PFSK-1 (cell line): ENCODE data around the gene S100A11.

ENCODE experiments used
- FOXP2 ChIP-seq: optimal IDR thresholded peaks from 2 replicates; pipeline ENCODE3; 2011; ENCODE audit warnings: borderline replicate concordance, control low read depth, inconsistent platforms; ENCODE audit not compliant: insufficient read depth; ENCODE audit errors: extremely low read length, extremely low read depth
- POLR2AphosphoS5 ChIP-seq: IDR thresholded peaks from 2 replicates; pipeline ENCODE4 v1.6.1; 2012; ENCODE audit warnings: low read depth, mild to moderate bottlenecking, control low read depth, low read length, moderate library complexity
- REST ChIP-seq, 2 experiments: IDR thresholded peaks; 2 replicates each; pipeline versions ENCODE4 v1.6.1 to v1.8.0; 2011 to 2012; ENCODE audit warnings: low read depth in 2 of 2, low read length in 2 of 2, control low read depth in 1 of 2, inconsistent platforms in 1 of 2, mild to moderate bottlenecking in 1 of 2, moderate library complexity in 1 of 2; ENCODE audit not compliant: insufficient read depth in 1 of 2
- SIN3A ChIP-seq: IDR thresholded peaks from 2 replicates; pipeline ENCODE4 v1.6.1; 2012; ENCODE audit warnings: mild to moderate bottlenecking, low read length, moderate library complexity, borderline replicate concordance; ENCODE audit not compliant: insufficient read depth
- TAF1 ChIP-seq: IDR thresholded peaks from 2 replicates; pipeline ENCODE4 v1.6.1; 2012; ENCODE audit warnings: low read length, control low read depth, borderline replicate concordance; ENCODE audit not compliant: insufficient read depth

The S100A11 gene

GRCh38 chr1:151989211-151989862, 47.5 kb downstream of the S100A11 start:
- TF ChIP-seq TAF1 (no peak), POLR2AphosphoS5 (no peak), REST (IDR thresholded peaks at IDR 0.05; ENCODE audit: insufficient read depth in 1 of 2, low read depth in 2 of 2, low read length in 2 of 2) (no peak), SIN3A (no peak), FOXP2 (no peak)

- TF ChIP-seq SIN3A (peak; percentile 31; the same call in 1 of the 2 replicates), FOXP2 (no peak)
Measured at GRCh38 chr1:151988405-151988923, 48.3 kb downstream of the S100A11 start.

GRCh38 chr1:151986501-151987190, 50.2 kb downstream of the S100A11 start:
- TF ChIP-seq SIN3A: no peak
- TF ChIP-seq TAF1: no peak
- no peak for TF ChIP-seq FOXP2
- TF ChIP-seq POLR2AphosphoS5: no peak
- no peak for TF ChIP-seq REST (IDR thresholded peaks at IDR 0.05; ENCODE audit: insufficient read depth in 1 of 2, low read depth in 2 of 2, low read length in 2 of 2)

- no peak for TF ChIP-seq TAF1
- no peak for TF ChIP-seq SIN3A
- no peak for TF ChIP-seq POLR2AphosphoS5
Measured at GRCh38 chr1:151985768-151986167, 51.0 kb downstream of the S100A11 start.

GRCh38 chr1:151985270-151985669, 51.5 kb downstream of the S100A11 start:
- TF ChIP-seq POLR2AphosphoS5: no peak
- TF ChIP-seq SIN3A: no peak
- no peak for TF ChIP-seq TAF1

GRCh38 chr1:151984313-151984956, 52.4 kb downstream of the S100A11 start:
- no peak for TF ChIP-seq FOXP2
- TF ChIP-seq SIN3A: no peak
- TF ChIP-seq POLR2AphosphoS5: no peak
- TF ChIP-seq REST (IDR thresholded peaks at IDR 0.05; ENCODE audit: insufficient read depth in 1 of 2, low read depth in 2 of 2, low read length in 2 of 2): no peak
- TF ChIP-seq TAF1: no peak
